Breast epithelium (tissue), 3 donors: ENCODE data around the gene SNX15.

ENCODE experiments used
- POLR2A ChIP-seq: fragments of 450-650 bp; IDR thresholded peaks from one replicate; pipeline ENCODE4 v1.6.1; 2016; ENCODE audit warnings: antibody characterized with exemption, mild to moderate bottlenecking, moderate library complexity
- POLR2AphosphoS5 ChIP-seq, 3 donors: sonication (generic); formaldehyde crosslinking; IDR thresholded peaks; one replicate each; pipeline ENCODE4 v1.6.1; 2017; ENCODE audit warnings: antibody characterized with exemption in 3 of 3
- TF ChIP-seq, protein P1 (sequence below), 3 donors: fragments of 450-650 bp; IDR thresholded peaks; one replicate each; pipeline ENCODE4 v1.5.1; 2016 to 2017; ENCODE audit warnings: antibody characterized with exemption in 3 of 3, mild to moderate bottlenecking in 3 of 3, moderate library complexity in 3 of 3

GRCh38 chr11:65053827-65054508 is 26.7 kb downstream of the SNX15 start:
- TF ChIP-seq POLR2A (no peak), POLR2AphosphoS5 (IDR thresholded peaks at IDR 0.05) (no peak)
- TF ChIP-seq, protein P1, sequence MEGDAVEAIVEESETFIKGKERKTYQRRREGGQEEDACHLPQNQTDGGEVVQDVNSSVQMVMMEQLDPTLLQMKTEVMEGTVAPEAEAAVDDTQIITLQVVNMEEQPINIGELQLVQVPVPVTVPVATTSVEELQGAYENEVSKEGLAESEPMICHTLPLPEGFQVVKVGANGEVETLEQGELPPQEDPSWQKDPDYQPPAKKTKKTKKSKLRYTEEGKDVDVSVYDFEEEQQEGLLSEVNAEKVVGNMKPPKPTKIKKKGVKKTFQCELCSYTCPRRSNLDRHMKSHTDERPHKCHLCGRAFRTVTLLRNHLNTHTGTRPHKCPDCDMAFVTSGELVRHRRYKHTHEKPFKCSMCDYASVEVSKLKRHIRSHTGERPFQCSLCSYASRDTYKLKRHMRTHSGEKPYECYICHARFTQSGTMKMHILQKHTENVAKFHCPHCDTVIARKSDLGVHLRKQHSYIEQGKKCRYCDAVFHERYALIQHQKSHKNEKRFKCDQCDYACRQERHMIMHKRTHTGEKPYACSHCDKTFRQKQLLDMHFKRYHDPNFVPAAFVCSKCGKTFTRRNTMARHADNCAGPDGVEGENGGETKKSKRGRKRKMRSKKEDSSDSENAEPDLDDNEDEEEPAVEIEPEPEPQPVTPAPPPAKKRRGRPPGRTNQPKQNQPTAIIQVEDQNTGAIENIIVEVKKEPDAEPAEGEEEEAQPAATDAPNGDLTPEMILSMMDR (IDR thresholded peaks at IDR 0.05): no peak
